Measurements from ENCODE around the gene DYNC1H1.
A peak's percentile ranks its signal among the peaks of the same experiment; 100 is the strongest.

DYNC1H1 gene

GRCh38 chr14:101945171-101945570, 19.2 kb upstream of the DYNC1H1 start:
- DNase-seq, result no peak

GRCh38 chr14:101947577-101947903, 16.8 kb upstream of the DYNC1H1 start:
- DNase-seq, result peak; percentile 12

GRCh38 chr14:101947904-101948665, 16.3 kb upstream of the DYNC1H1 start:
- peak; percentile 99 for DNase-seq

GRCh38 chr14:101948666-101949216, 15.6 kb upstream of the DYNC1H1 start:
- DNase-seq, result no peak

- no peak for DNase-seq
Measured at GRCh38 chr14:101950100-101950499, 14.3 kb upstream of the DYNC1H1 start.

- no peak for DNase-seq
Measured at GRCh38 chr14:101950516-101951215, 13.7 kb upstream of the DYNC1H1 start.

GRCh38 chr14:101953151-101953550, 11.2 kb upstream of the DYNC1H1 start:
- no peak for DNase-seq

GRCh38 chr14:101954501-101954900, 9.9 kb upstream of the DYNC1H1 start:
- DNase-seq, result no peak

- DNase-seq, result no peak
Measured at GRCh38 chr14:101955695-101956161, 8.6 kb upstream of the DYNC1H1 start.

- DNase-seq, result no peak
Measured at GRCh38 chr14:101956179-101956885, 8.0 kb upstream of the DYNC1H1 start.

- no peak for DNase-seq
Measured at GRCh38 chr14:101957406-101958234, 6.8 kb upstream of the DYNC1H1 start.

- DNase-seq, result no peak
Measured at GRCh38 chr14:101958418-101959180, 5.8 kb upstream of the DYNC1H1 start.

GRCh38 chr14:101959277-101959676, 5.1 kb upstream of the DYNC1H1 start:
- DNase-seq, result no peak

- DNase-seq, result no peak
Measured at GRCh38 chr14:101960225-101960624, 4.1 kb upstream of the DYNC1H1 start.

- DNase-seq, result peak; percentile 76
Measured at GRCh38 chr14:101961011-101961721, 3.2 kb upstream of the DYNC1H1 start.

GRCh38 chr14:101961746-101962502, 2.4 kb upstream of the DYNC1H1 start:
- no peak for DNase-seq

- DNase-seq, result peak; percentile 43
Measured at GRCh38 chr14:101962503-101962874, 1.9 kb upstream of the DYNC1H1 start.

- DNase-seq, result no peak
Measured at GRCh38 chr14:101963052-101963451, 1.3 kb upstream of the DYNC1H1 start.

- DNase-seq, result no peak
Measured at GRCh38 chr14:101963656-101964296, 597 bp upstream of the DYNC1H1 start.

GRCh38 chr14:101965181-101965544, 790 bp downstream of the DYNC1H1 start:
- peak; percentile 30 for DNase-seq

All from NCI-H1105 treated with DMSO at 0.1 percent for 48 hours (cell line).